ENCODE measurements around the gene AXIN1. TPM values are rescaled to one million over a fixed set of nuclear protein-coding genes. Genes with fewer than 3 reads are reported as not detected.

The AXIN1 gene
- total and polyA plus RNA-seq, 2 donors (not counting 3 experiments of a cell fraction or from before 2014, with no cell fraction given) = 8.3 to 21.9 TPM

DNA sequence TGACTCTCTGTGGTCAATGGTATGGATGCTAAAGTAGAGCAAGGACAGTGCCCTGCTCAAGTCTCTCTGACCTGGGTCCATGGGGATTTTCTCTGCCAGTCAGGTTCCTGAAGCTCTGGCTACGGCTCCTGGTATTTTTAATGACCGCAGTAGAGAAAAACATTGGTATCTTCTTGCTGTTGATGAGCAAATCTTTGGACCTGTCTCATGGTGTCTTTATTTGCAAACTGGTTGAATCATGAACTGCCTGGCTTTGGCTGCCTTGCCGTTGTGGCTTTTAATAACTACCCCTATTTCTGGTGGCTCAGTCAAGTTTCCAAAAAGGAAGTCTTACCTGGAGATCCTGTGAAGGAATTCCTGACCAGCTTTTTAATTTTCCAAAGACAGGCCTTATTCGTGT, 109.2 kb downstream of the AXIN1 start:
- H3K9ac ChIP-seq (replicated peaks; ENCODE audit: extremely low read depth, insufficient read depth, low read length) = no peak overlapping the region
- POLR2A ChIA-PET = no interaction called here

More for the DNA sequence above, 109.2 kb downstream of the AXIN1 start:
- intact Hi-C loops (cut with micrococcal nuclease) = no loop called here
- no peaks in the 10 kb centered on the region for H3K9me1 ChIP-seq (replicated peaks; ENCODE audit: control insufficient read depth, extremely low read depth, insufficient read depth, low read length)
- H3K36me3 ChIP-seq (ENCODE audit: control insufficient read depth in 2 of 2, extremely low read depth in 1 of 2, insufficient read depth in 2 of 2, low read length in 2 of 2) = no peaks in the 10 kb centered on the region
- H3K4me1 ChIP-seq (ENCODE audit: control insufficient read depth, extremely low read depth, insufficient read depth, low read length) = peaks cover 6% of the 10 kb centered on the region
- FAIRE-seq (no peak), DNase-seq (ENCODE audit: low read depth, low spot score) (no peak)
- H3K27ac ChIP-seq (ENCODE audit: insufficient read depth, low read depth, low read length) = no peak overlapping the region
- no peaks in the 10 kb centered on the region for H4K20me1 ChIP-seq (replicated peaks; ENCODE audit: control insufficient read depth, extremely low read depth, insufficient read depth, low read length)
- no peaks in the 10 kb centered on the region for H3K79me2 ChIP-seq (ENCODE audit: control insufficient read depth, insufficient read depth, low read length)
- no peak overlapping the region for H3K4me2 ChIP-seq (ENCODE audit: insufficient read depth, low read length)
- CTCF ChIA-PET = interaction anchor here (2.1 kb wide), 1 partner anchor 8 kb away, joined by 4 read pairs; the partner anchor contains the start of gene FAM234A
- no peak overlapping the region for H2AFZ ChIP-seq (ENCODE audit: low read depth, low read length)
- H3K9me3 ChIP-seq (replicated peaks; ENCODE audit: control insufficient read depth, insufficient read depth, low read length) = no peaks in the 10 kb centered on the region
- dilution Hi-C loops (cut with MboI; ENCODE audit: extremely low pct_ligation_motif_present, low sequenced_read_pairs) = no loop called here
- H3K27me3 ChIP-seq (ENCODE audit: control insufficient read depth in 2 of 2, insufficient read depth in 2 of 2, low read length in 2 of 2) = no peaks in the 10 kb centered on the region
- BruUV-seq (replicated peaks) = no TSS peak
- no peak overlapping the region for H3K4me3 ChIP-seq (replicated peaks in 1 of 3; ENCODE audit: insufficient read depth in 1 of 3, low read depth in 1 of 3, low read length in 3 of 3)
- TF ChIP-seq, protein P1, sequence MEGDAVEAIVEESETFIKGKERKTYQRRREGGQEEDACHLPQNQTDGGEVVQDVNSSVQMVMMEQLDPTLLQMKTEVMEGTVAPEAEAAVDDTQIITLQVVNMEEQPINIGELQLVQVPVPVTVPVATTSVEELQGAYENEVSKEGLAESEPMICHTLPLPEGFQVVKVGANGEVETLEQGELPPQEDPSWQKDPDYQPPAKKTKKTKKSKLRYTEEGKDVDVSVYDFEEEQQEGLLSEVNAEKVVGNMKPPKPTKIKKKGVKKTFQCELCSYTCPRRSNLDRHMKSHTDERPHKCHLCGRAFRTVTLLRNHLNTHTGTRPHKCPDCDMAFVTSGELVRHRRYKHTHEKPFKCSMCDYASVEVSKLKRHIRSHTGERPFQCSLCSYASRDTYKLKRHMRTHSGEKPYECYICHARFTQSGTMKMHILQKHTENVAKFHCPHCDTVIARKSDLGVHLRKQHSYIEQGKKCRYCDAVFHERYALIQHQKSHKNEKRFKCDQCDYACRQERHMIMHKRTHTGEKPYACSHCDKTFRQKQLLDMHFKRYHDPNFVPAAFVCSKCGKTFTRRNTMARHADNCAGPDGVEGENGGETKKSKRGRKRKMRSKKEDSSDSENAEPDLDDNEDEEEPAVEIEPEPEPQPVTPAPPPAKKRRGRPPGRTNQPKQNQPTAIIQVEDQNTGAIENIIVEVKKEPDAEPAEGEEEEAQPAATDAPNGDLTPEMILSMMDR (IDR thresholded peaks at IDR 0.05; ENCODE audit: extremely low read depth in 1 of 2, insufficient read depth in 1 of 2, low read depth in 1 of 2, low read length in 2 of 2) = no peak
- TF ChIP-seq, protein P2, sequence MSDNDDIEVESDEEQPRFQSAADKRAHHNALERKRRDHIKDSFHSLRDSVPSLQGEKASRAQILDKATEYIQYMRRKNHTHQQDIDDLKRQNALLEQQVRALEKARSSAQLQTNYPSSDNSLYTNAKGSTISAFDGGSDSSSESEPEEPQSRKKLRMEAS (IDR thresholded peaks at IDR 0.05; ENCODE audit: insufficient read depth, insufficient read length) = no peak
- TF ChIP-seq JUN (IDR thresholded peaks at IDR 0.05; ENCODE audit: borderline replicate concordance, insufficient read depth, insufficient read length, low read depth) (no peak), POLR2A (IDR thresholded peaks at IDR 0.05; ENCODE audit: low read depth, low read length) (no peak), GATA2 (IDR thresholded peaks at IDR 0.05; ENCODE audit: insufficient read depth, insufficient read length, low read depth, low read length) (no peak), POLR2AphosphoS5 (IDR thresholded peaks at IDR 0.05; ENCODE audit: insufficient read depth, low read depth, low read length) (no peak)

Measured in endothelial cell of umbilical vein (primary cell).